ENCODE data around the gene FAM210A.

FAM210A gene

GRCh38 chr18:13624563-13625237 is 101.7 kb downstream of the FAM210A start:
- TF ChIP-seq GATA2 (IDR thresholded peaks at IDR 0.05; ENCODE audit: low read depth, low read length) = no peak
- no peak for TF ChIP-seq GATA3 (IDR thresholded peaks at IDR 0.05; ENCODE audit: low read depth, low read length)

GRCh38 chr18:13623871-13624270 is 102.5 kb downstream of the FAM210A start:
- TF ChIP-seq GATA3 (IDR thresholded peaks at IDR 0.05; ENCODE audit: low read depth, low read length) (no peak), GATA2 (IDR thresholded peaks at IDR 0.05; ENCODE audit: low read depth, low read length) (no peak)

- TF ChIP-seq GATA3 (IDR thresholded peaks at IDR 0.05; ENCODE audit: low read depth, low read length) (no peak), GATA2 (IDR thresholded peaks at IDR 0.05; ENCODE audit: low read depth, low read length) (no peak)
These were observed 103.0 kb downstream of the FAM210A start for GRCh38 chr18:13623348-13623747.

GRCh38 chr18:13622751-13623150 is 103.6 kb downstream of the FAM210A start:
- no peak for TF ChIP-seq GATA3 (IDR thresholded peaks at IDR 0.05; ENCODE audit: low read depth, low read length)
- TF ChIP-seq GATA2 (IDR thresholded peaks at IDR 0.05; ENCODE audit: low read depth, low read length) = no peak

- TF ChIP-seq GATA2 (IDR thresholded peaks at IDR 0.05; ENCODE audit: low read depth, low read length) (no peak), GATA3 (IDR thresholded peaks at IDR 0.05; ENCODE audit: low read depth, low read length) (no peak)
These were observed 104.3 kb downstream of the FAM210A start for GRCh38 chr18:13621886-13622619.

GRCh38 chr18:13621446-13621849 is 104.9 kb downstream of the FAM210A start:
- TF ChIP-seq GATA2 (IDR thresholded peaks at IDR 0.05; ENCODE audit: low read depth, low read length) = no peak
- TF ChIP-seq GATA3 (IDR thresholded peaks at IDR 0.05; ENCODE audit: low read depth, low read length) = no peak

GRCh38 chr18:13620818-13621445 is 105.4 kb downstream of the FAM210A start:
- TF ChIP-seq GATA3 (IDR thresholded peaks at IDR 0.05; ENCODE audit: low read depth, low read length) (no peak), GATA2 (IDR thresholded peaks at IDR 0.05; ENCODE audit: low read depth, low read length) (no peak)

- TF ChIP-seq GATA2 (IDR thresholded peaks at IDR 0.05; ENCODE audit: low read depth, low read length) = no peak
- TF ChIP-seq GATA3 (IDR thresholded peaks at IDR 0.05; ENCODE audit: low read depth, low read length) = no peak
These were observed 106.1 kb downstream of the FAM210A start for GRCh38 chr18:13620206-13620672.

GRCh38 chr18:13619505-13620205 is 106.7 kb downstream of the FAM210A start:
- TF ChIP-seq GATA3 (IDR thresholded peaks at IDR 0.05; ENCODE audit: low read depth, low read length) (no peak), GATA2 (IDR thresholded peaks at IDR 0.05; ENCODE audit: low read depth, low read length) (no peak)

- TF ChIP-seq GATA3 (IDR thresholded peaks at IDR 0.05; ENCODE audit: low read depth, low read length) (no peak), GATA2 (IDR thresholded peaks at IDR 0.05; ENCODE audit: low read depth, low read length) (no peak)
These were observed 107.5 kb downstream of the FAM210A start for GRCh38 chr18:13618760-13619438.

- TF ChIP-seq GATA3 (IDR thresholded peaks at IDR 0.05; ENCODE audit: low read depth, low read length) (no peak), GATA2 (IDR thresholded peaks at IDR 0.05; ENCODE audit: low read depth, low read length) (no peak)
These were observed 108.4 kb downstream of the FAM210A start for GRCh38 chr18:13617826-13618515.

- TF ChIP-seq GATA2 (IDR thresholded peaks at IDR 0.05; ENCODE audit: low read depth, low read length) (no peak), GATA3 (IDR thresholded peaks at IDR 0.05; ENCODE audit: low read depth, low read length) (no peak)
These were observed 109.8 kb downstream of the FAM210A start for GRCh38 chr18:13616525-13617035.

GRCh38 chr18:13616041-13616440 is 110.3 kb downstream of the FAM210A start:
- TF ChIP-seq GATA3 (IDR thresholded peaks at IDR 0.05; ENCODE audit: low read depth, low read length) (no peak), GATA2 (IDR thresholded peaks at IDR 0.05; ENCODE audit: low read depth, low read length) (no peak)

All from SH-SY5Y (cell line).